Common myeloid progenitor, CD34-positive (primary cell): ENCODE data around the gene GABRR3.
A peak's percentile ranks its signal among the peaks of the same experiment; 100 is the strongest.

Source experiments
- CTCF ChIA-PET: fragments of 350-600 bp; sonication (Branson Sonifier 250); formaldehyde crosslinking; loops from one replicate; lab custom pipeline; 2021; ENCODE audit warnings: antibody characterized with exemption; lab: Charles Lee
- POLR2A ChIA-PET: fragments of 350-600 bp; sonication (Branson Sonifier 250); formaldehyde crosslinking; loops from one replicate; lab custom pipeline; 2021; ENCODE audit warnings: antibody characterized with exemption; lab: Charles Lee
- DNase-seq, 3 donors: peaks; one replicate each; pipeline versions ENCODE4 v3.0.0 to v3.0.0-alpha.2; 2013
- H3K27ac ChIP-seq, 2 experiments: 1 replicate in 1 of 2; 2 replicates in 1 of 2; pipeline ENCODE4 v1.7.0; 2013; ENCODE audit warnings: inconsistent platforms in 2 of 2, low read length in 2 of 2, mild to moderate bottlenecking in 2 of 2, low read depth in 1 of 2, moderate library complexity in 1 of 2; ENCODE audit not compliant: severe bottlenecking in 2 of 2, insufficient read depth in 1 of 2, poor library complexity in 1 of 2
- H3K27me3 ChIP-seq, 5 experiments: replicated peaks in 2 of 5; 1 replicate in 3 of 5; 2 replicates in 2 of 5; pipeline versions ENCODE4 v1.6.1 to v1.7.0; 2013; ENCODE audit warnings: low read length in 4 of 5, mild to moderate bottlenecking in 2 of 5, moderate library complexity in 2 of 5, inconsistent platforms in 1 of 5; ENCODE audit not compliant: insufficient read depth in 5 of 5, control insufficient read depth in 4 of 5
- H3K36me3 ChIP-seq, 4 experiments: 1 replicate in 2 of 4; 2 replicates in 2 of 4; pipeline versions ENCODE4 v1.6.1 to v1.7.0; 2013; ENCODE audit warnings: low read length in 3 of 4, control low read depth in 1 of 4, mild to moderate bottlenecking in 1 of 4; ENCODE audit not compliant: control insufficient read depth in 4 of 4, insufficient read depth in 4 of 4
- H3K4me1 ChIP-seq, 4 experiments: 1 replicate in 3 of 4; 2 replicates in 1 of 4; pipeline versions ENCODE4 v1.6.1 to v1.7.1; 2013; ENCODE audit warnings: low read length in 3 of 4, mild to moderate bottlenecking in 3 of 4, control low read depth in 1 of 4, inconsistent platforms in 1 of 4, moderate library complexity in 1 of 4; ENCODE audit not compliant: control insufficient read depth in 4 of 4, insufficient read depth in 4 of 4; ENCODE audit errors: control extremely low read depth in 1 of 4
- H3K4me3 ChIP-seq, 7 experiments: 1 replicate in 4 of 7; 2 replicates in 3 of 7; pipeline versions ENCODE4 v1.5.1 to v1.7.0; 2013; ENCODE audit warnings: mild to moderate bottlenecking in 7 of 7, low read length in 6 of 7, moderate library complexity in 6 of 7, inconsistent platforms in 2 of 7, low read depth in 2 of 7, control low read depth in 1 of 7; ENCODE audit not compliant: insufficient read depth in 4 of 7, control insufficient read depth in 1 of 7; ENCODE audit errors: extremely low read depth in 1 of 7
- H3K9me3 ChIP-seq, 5 experiments: 1 replicate in 4 of 5; 2 replicates in 1 of 5; pipeline versions ENCODE4 v1.6.1 to v1.7.1; 2013; ENCODE audit warnings: low read length in 4 of 5, mild to moderate bottlenecking in 2 of 5, inconsistent platforms in 1 of 5, low read depth in 1 of 5, moderate library complexity in 1 of 5; ENCODE audit not compliant: control insufficient read depth in 4 of 5, insufficient read depth in 2 of 5; ENCODE audit errors: control extremely low read depth in 1 of 5
- WGBS: methylation state at CpG from one replicate; pipeline ENCODE4 v1.1.5; 2013; ENCODE audit not compliant: insufficient coverage; 5-methylcytosine and 5-hydroxymethylcytosine counted together

The GABRR3 gene

GRCh38 chr3:98049271-98049670, 14.2 kb upstream of the GABRR3 start:
- Histone ChIP-seq H3K27ac (no peak overlapping the region), H3K4me3 (no peak overlapping the region), H3K9me3 (no peaks in the 10 kb centered on the region), H3K4me1 (no peaks in the 10 kb centered on the region), H3K27me3 (no peaks in the 10 kb centered on the region), H3K36me3 (no peaks in the 10 kb centered on the region)
- ChIA-PET POLR2A (no interaction called here), CTCF (no interaction called here)
- no CpG with 5 or more reads among the region's 1 CpG for WGBS
- no peak for DNase-seq

- Histone ChIP-seq H3K36me3 (no peaks in the 10 kb centered on the region), H3K9me3 (no peaks in the 10 kb centered on the region), H3K4me1 (no peaks in the 10 kb centered on the region), H3K27me3 (no peaks in the 10 kb centered on the region), H3K27ac (no peak overlapping the region), H3K4me3 (no peak overlapping the region)
- CTCF ChIA-PET = no interaction called here
- POLR2A ChIA-PET = no interaction called here
- DNase-seq = no peak
- WGBS = no CpG with 5 or more reads among the region's 1 CpG
Observed at GRCh38 chr3:98048586-98048985, 13.5 kb upstream of the GABRR3 start.

DNA sequence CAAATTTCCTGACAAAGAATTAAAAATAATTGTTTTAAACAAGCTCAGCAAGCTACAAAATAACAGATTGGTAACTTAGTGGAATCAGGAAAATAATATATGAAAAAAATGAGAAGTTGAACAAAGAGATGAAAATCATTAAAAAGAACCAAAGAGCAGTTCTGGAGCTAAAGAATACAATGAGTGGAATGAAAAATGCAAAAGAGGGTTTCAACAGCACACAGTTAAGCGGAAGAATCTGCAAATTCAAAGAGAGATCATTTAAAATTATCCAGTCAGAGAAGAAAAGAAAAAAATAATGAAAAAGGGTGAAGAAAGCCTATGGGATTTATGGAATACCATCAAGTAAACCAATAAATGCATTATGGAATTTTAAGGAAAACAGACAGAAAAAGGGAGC, 6.2 kb upstream of the GABRR3 start:
- peak in 2 of 3 donors; percentile 9 to 22 for DNase-seq
- Histone ChIP-seq H3K27ac (no peak overlapping the region), H3K4me1 (peaks cover 0 to 6% (median under 1%) of the 10 kb centered on the region in 4 experiments), H3K27me3 (peaks cover 0 to 7% (median 0%) of the 10 kb centered on the region in 5 experiments), H3K9me3 (peaks cover 0 to 4% (median 0%) of the 10 kb centered on the region in 5 experiments), H3K4me3 (no peak overlapping the region), H3K36me3 (no peaks in the 10 kb centered on the region)
- POLR2A ChIA-PET = no interaction called here
- CTCF ChIA-PET = interaction anchor here (1.4 to 4.6 kb wide), 4 partner anchors 34 to 771 kb away, joined by 3 to 41 read pairs (median 5); no protein-coding TSS in a partner anchor
- no CpG with 5 or more reads among the region's 1 CpG for WGBS

DNA sequence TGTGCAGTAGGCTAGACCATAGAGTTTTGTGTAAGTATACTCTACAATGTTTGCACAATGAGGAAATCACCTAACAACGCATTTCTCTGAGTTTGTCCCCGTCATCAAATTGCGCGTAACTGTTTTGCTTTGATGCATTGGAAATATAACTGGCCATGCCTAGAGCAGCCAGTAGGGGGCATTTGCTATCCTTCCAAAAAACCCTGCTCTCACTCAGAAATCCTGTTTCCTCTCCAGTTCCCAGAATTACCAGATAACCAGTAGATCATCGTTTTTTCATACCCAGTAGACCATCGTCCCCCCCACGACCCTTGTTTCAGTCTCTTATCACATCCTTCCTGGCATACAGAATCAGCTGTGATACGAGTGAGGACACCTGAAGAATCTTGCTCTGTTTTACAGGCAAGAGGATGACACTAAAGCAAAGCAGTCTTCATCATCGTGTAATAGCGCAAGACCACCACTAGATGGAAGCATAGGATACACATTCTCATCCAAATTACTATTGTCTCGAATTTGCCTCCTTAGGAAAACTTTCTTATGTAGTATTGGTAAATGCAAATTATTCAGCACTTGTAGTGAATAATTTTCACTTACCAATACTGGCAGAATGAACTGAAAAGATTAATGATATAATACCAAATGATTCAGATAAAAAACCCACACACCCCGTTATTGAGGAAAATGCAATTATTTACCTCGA, 4.4 kb upstream of the GABRR3 start:
- 9% methylated on average over 8 of the region's 13 CpGs for WGBS
- POLR2A ChIA-PET = no interaction called here
- no peak overlapping the region for H3K27ac ChIP-seq
- H3K36me3 ChIP-seq = no peaks in the 10 kb centered on the region
- peak overlapping the region in 6 of 7 experiments; percentile 28 to 77 (median 50) for H3K4me3 ChIP-seq
- CTCF ChIA-PET = interaction anchor here (1.2 to 4.6 kb wide), 11 partner anchors 12 to 775 kb away, joined by 3 to 41 read pairs (median 5); no protein-coding TSS in a partner anchor
- peaks cover 0 to 7% (median 0%) of the 10 kb centered on the region in 5 experiments for H3K27me3 ChIP-seq
- H3K4me1 ChIP-seq = peaks cover 0 to 6% (median under 1%) of the 10 kb centered on the region in 4 experiments
- H3K9me3 ChIP-seq = peaks cover 0 to 4% (median 0%) of the 10 kb centered on the region in 5 experiments
- peak; percentile 86 to 93 (median 92) for DNase-seq

DNA sequence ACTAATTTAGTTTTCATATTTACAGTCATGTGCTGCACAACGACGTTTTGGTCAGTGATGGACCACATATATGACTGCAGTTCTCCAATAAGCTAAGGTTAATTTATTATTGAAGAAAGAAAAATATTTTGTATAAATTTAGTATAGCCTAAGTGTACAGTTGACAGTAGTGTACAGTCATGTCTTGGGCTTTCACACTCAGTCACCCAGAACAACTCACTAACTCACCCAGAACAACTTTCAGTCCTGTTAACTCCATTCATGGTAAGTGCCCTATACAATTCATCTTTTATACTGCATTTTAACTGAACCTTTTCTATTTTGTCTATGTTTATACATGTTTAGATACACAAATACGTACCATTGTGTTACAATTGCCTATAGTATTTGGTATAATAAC, 3.8 kb upstream of the GABRR3 start:
- ChIA-PET POLR2A (no interaction called here), CTCF (interaction anchor here (0.9 to 4.6 kb wide), 10 partner anchors 12 to 534 kb away, joined by 3 to 41 read pairs (median 5); no protein-coding TSS in a partner anchor)
- H3K27ac ChIP-seq = no peak overlapping the region
- peaks cover 0 to 6% (median under 1%) of the 10 kb centered on the region in 4 experiments for H3K4me1 ChIP-seq
- H3K27me3 ChIP-seq = peaks cover 0 to 7% (median 0%) of the 10 kb centered on the region in 5 experiments
- no peak for DNase-seq
- peaks cover 0 to 4% (median 0%) of the 10 kb centered on the region in 5 experiments for H3K9me3 ChIP-seq
- no CpG with 5 or more reads among the region's 3 CpGs for WGBS
- peak overlapping the region in 1 of 7 experiments; percentile 77 for H3K4me3 ChIP-seq
- H3K36me3 ChIP-seq = no peaks in the 10 kb centered on the region

DNA sequence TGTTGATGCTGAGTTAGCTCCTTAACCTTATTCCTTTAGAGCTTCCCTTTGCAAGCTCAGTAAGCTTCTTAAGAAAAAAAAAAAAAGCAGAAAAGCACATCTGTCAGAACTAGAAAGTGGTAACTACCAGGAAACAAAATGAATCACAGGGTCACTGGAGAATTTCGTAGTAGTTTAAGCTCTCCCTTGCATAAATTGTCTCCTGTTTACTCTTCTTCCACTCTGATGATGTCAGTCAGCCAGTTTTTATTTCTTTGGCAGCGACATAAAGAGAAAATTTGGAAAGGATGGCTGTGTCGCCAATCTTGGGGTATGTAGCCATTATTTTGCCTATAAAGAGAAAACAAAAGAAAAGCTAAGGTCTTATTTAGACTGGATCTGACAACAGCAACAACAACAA, 3.2 kb upstream of the GABRR3 start:
- peaks cover 0 to 6% (median under 1%) of the 10 kb centered on the region in 4 experiments for H3K4me1 ChIP-seq
- POLR2A ChIA-PET = no interaction called here
- CTCF ChIA-PET = interaction anchor here (0.9 to 4.6 kb wide), 9 partner anchors 11 to 534 kb away, joined by 3 to 41 read pairs (median 5); no protein-coding TSS in a partner anchor
- H3K27ac ChIP-seq = no peak overlapping the region
- H3K4me3 ChIP-seq = no peak overlapping the region
- DNase-seq = no peak
- H3K9me3 ChIP-seq = peaks cover 0 to 4% (median 0%) of the 10 kb centered on the region in 5 experiments
- H3K36me3 ChIP-seq = no peaks in the 10 kb centered on the region
- 69% methylated on average over 1 of the region's 3 CpGs for WGBS
- H3K27me3 ChIP-seq = peaks cover 0 to 7% (median 0%) of the 10 kb centered on the region in 5 experiments

DNA sequence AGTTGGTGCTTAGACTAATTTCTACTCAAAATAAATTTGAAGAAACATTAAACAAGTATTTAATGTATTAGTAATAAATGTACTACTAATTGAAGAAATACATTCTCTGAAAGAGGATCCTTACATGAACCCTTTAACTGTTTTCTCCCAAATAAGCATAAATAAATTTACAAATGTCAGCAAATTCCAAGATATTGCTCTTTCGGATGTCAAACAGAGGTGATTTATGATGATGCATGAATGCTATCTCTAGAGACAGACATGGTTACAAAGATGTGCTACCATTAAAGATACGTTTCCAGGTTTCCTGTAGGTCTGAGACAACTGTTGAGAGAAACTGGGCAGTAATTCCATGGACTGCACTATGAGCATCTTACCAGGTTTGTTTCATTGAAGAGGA, 629 bp downstream of the GABRR3 start:
- Histone ChIP-seq H3K27ac (no peak overlapping the region), H3K27me3 (peaks cover 0 to 7% (median 0%) of the 10 kb centered on the region in 5 experiments), H3K4me1 (peaks cover 0 to 5% (median 2%) of the 10 kb centered on the region in 4 experiments), H3K36me3 (no peaks in the 10 kb centered on the region), H3K9me3 (no peaks in the 10 kb centered on the region), H3K4me3 (no peak overlapping the region)
- ChIA-PET CTCF (no interaction called here), POLR2A (no interaction called here)
- DNase-seq = no peak
- WGBS = 71% methylated on average over 1 of the region's 2 CpGs
